AG09309 (cell line): ENCODE results near the gene CGB7.

Source experiments
- DNase-seq: peaks from one replicate; pipeline ENCODE4 v3.0.0-alpha.2; 2010; ENCODE audit warnings: low read depth
- H3K4me3 ChIP-seq: 2 replicates; pipeline ENCODE4 v1.5.1; 2011; ENCODE audit warnings: mild to moderate bottlenecking, low read depth, low read length, moderate library complexity; ENCODE audit not compliant: control insufficient read depth
- CTCF ChIP-seq: IDR thresholded peaks from 2 replicates; pipeline ENCODE4 v1.5.1; 2011; ENCODE audit warnings: mild to moderate bottlenecking, low read depth, low read length, inconsistent platforms; ENCODE audit not compliant: insufficient read depth, control insufficient read depth; ENCODE audit errors: missing control alignments

Gene CGB7

GRCh38 chr19:49057636-49058234 lies at the start of gene CGB7:
Gene CGB7, minus strand, starts transcription at chr19:49057749. Its CDS starts 2,374 bp downstream, at chr19:49055375.
- no peak for TF ChIP-seq CTCF
- DNase-seq, result no peak
- peak within 1 kb of the TSS; percentile 54 for H3K4me3 ChIP-seq

DNA sequence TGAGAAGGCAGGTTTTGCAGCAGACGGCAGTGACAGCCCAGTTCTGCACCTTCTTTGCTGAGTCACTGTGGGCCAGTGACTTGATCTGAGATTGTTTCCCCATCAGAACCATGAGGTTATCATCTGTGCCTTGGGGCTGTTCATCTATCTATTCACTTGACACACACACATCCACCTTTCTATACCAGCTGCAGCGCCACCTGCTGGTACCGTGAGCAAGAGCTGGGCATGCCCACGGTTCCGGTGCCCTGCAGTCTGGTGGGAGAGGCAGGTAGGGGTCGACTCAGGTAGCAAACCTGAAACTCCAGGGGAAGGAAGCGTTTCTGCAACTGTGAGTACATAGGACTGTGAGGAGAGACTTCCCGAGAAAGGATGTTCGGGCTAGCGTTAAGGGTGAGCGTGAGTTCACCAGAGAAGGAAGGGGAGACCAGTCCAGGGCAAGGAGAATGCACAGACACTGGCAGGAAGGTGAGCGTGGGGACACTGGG lies 49.1 kb upstream of the CGB7 start:
- H3K4me3 ChIP-seq, result no peak overlapping the region
- no peak for DNase-seq
- TF ChIP-seq CTCF, result peak; percentile 85

DNA sequence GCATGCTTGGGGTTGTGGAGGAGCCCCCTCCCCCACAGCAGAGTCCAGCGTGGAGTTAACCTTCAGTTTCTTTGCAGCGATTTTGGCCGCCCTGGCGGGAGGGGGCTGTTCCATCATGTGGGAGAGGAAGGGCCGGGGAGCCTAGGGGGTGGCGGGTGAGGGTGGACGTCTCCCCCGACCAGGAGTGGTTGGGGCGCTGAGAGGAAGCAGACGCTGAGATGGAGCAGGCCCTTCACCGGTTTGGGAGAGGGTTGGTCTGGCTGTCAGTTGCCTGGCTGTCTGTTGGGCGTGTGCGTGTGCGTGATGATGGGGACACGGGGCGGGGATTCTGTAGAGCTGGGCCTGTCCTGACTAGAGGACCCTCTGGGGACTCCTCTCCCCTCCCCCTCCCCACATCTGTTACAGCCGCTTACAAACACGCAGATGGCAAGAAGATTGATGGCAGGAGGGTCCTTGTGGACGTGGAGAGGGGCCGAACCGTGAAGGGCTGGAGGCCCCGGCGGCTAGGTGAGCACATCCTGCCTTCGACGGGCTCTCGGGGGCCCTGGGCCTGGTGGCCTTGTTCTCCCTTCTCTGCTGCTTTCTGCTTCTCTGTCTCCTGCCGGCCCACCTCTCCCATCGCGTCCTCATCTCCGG lies 46.8 kb upstream of the CGB7 start:
- no peak for TF ChIP-seq CTCF
- no peak overlapping the region for H3K4me3 ChIP-seq
- no peak for DNase-seq

- no peak for DNase-seq
- no peak for TF ChIP-seq CTCF
- no peak overlapping the region for H3K4me3 ChIP-seq
Observed at GRCh38 chr19:49103331-49104085, 46.0 kb upstream of the CGB7 start.

DNA sequence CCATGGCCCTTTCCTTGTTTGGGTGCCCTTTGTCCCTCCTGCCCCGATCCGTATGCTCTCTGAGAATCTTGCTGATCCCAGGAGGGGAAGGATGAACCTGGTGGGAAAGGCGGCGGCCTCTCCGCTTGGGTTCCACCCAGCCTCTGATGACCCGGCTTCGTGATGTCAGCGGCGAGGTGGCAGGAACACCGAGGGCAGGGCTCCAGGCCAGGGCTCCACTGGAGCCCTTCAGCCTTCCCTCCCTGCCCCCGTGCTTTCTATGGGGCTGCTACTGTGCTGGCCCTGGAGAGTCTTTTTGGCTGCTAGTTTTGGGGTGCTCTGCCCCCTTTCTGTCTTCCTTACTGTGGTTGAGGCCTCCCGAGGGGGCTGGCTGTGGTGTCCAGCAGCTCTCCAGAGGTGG lies 44.8 kb upstream of the CGB7 start:
- DNase-seq, result no peak
- TF ChIP-seq CTCF, result no peak
- H3K4me3 ChIP-seq, result no peak overlapping the region

- DNase-seq, result no peak
- no peak overlapping the region for H3K4me3 ChIP-seq
- no peak for TF ChIP-seq CTCF
Observed at GRCh38 chr19:49101160-49101559, 43.6 kb upstream of the CGB7 start.
